ENCODE data around the gene TMEM151A.
"Not testable (repeated sequence)": the region's sequence is repeated elsewhere in the genome, so short reads cannot be mapped to it uniquely, and the experiment has no call there.

The TMEM151A gene

GRCh38 chr11:66317322-66317722, 25.6 kb downstream of the TMEM151A start:
- no peak for DNase-seq
- Histone ChIP-seq H3K4me3 (ENCODE audit: low read depth, low read length) (no peak overlapping the region), H3K14ac (ENCODE audit: low read length) (peak overlapping the region; percentile 82), H4K8ac (ENCODE audit: low read depth, low read length) (peak overlapping the region; percentile 40), H3K79me2 (ENCODE audit: control insufficient read depth, insufficient read depth, low read length, poor library complexity) (no peaks in the 10 kb centered on the region), H3K4me2 (ENCODE audit: low read length) (peak overlapping the region; percentile 11), H3K4ac (ENCODE audit: low read depth, low read length) (peak overlapping the region; percentile 42), H2BK120ac (ENCODE audit: insufficient read depth, low read length, poor library complexity) (peak overlapping the region; percentile 80), H3K9ac (ENCODE audit: low read length) (no peak overlapping the region), H3K23ac (ENCODE audit: low read length) (no peak overlapping the region), H2AK5ac (ENCODE audit: low read length) (peak overlapping the region; percentile 91), H3K27me3 (ENCODE audit: insufficient read depth, low read length) (no peaks in the 10 kb centered on the region), H2BK5ac (ENCODE audit: low read depth, low read length, poor library complexity) (peak overlapping the region; percentile 15), H2BK12ac (ENCODE audit: low read length) (peak overlapping the region; percentile 83), H3K36me3 (ENCODE audit: control insufficient read depth in 1 of 2, insufficient read depth in 2 of 2, low read length in 2 of 2) (no peaks in the 10 kb centered on the region), H4K12ac (ENCODE audit: low read depth, low read length) (peak overlapping the region; percentile 27), H3K4me1 (ENCODE audit: control insufficient read depth in 1 of 2, insufficient read depth in 2 of 2, low read length in 2 of 2) (peaks cover 37 to 43% of the 10 kb centered on the region in 2 experiments), H3K27ac (ENCODE audit: low read depth, low read length) (peak overlapping the region; percentile 58), H3K9me3 (ENCODE audit: insufficient read depth, low read depth, low read length) (peaks cover 7% of the 10 kb centered on the region), H3K79me1 (ENCODE audit: low read length) (peaks cover 26% of the 10 kb centered on the region), H4K91ac (ENCODE audit: low read depth, low read length) (peak overlapping the region; percentile 78), H3K18ac (ENCODE audit: low read length) (peak overlapping the region; percentile 93), H2AFZ (ENCODE audit: insufficient read depth, low read length, poor library complexity) (peak overlapping the region; percentile 83)
- WGBS (ENCODE audit: extremely low coverage, insufficient coverage, insufficient read length), result no CpG with 5 or more reads among the region's 14 CpGs

DNA sequence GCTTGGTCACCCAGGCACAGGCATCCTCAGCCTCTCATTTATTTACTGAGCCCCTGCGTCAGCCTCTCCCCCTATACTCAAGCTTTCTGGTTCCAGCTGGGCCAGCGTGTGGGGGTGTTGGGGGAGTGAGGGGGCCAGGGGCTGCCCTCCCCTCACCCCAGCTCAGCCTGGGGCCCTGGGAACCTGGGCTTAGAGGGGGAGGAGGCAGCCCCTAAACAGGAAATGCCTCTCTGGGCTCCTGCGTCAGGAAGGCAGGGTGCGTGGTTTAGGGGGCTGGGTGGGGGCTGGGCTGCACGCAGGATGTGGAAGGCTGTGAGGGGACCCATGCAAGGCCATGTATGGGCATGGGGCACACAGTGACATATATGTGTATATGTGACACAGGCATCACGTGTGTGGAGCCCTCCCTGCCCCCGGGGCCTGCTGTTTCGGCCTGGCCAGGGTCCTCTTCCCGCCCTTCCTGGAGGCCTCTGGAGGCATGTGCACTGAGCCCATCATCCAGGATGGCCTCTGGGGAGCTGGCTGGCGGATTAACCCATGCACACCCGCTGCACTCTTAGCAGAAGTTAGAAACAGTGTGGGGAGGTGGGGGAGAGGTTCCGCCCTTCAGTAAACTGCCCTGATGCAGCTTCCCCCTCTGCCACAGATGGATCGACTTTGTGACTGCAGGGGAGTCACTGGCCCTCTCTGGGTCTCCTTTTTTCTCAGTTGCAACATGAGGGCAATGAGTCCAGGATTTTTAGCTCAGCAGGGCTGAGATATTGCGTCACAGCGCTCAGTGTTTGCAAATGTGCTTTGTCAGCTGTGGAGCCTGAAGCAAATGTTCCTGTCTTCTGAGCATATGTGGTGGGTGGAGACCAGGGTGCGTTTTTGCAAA, 26.3 kb downstream of the TMEM151A start:
- peak overlapping the region; percentile 27 for H4K12ac ChIP-seq (ENCODE audit: low read depth, low read length)
- H2AFZ ChIP-seq (ENCODE audit: insufficient read depth, low read length, poor library complexity), result peak overlapping the region; percentile 83
- H2AK5ac ChIP-seq (ENCODE audit: low read length), result peak overlapping the region; percentile 91
- H3K79me1 ChIP-seq (ENCODE audit: low read length), result peaks cover 26% of the 10 kb centered on the region
- peak overlapping the region; percentile 78 for H4K91ac ChIP-seq (ENCODE audit: low read depth, low read length)
- peak overlapping the region; percentile 80 for H2BK120ac ChIP-seq (ENCODE audit: insufficient read depth, low read length, poor library complexity)
- peaks cover 39 to 48% of the 10 kb centered on the region in 2 experiments for H3K4me1 ChIP-seq (ENCODE audit: control insufficient read depth in 1 of 2, insufficient read depth in 2 of 2, low read length in 2 of 2)
- WGBS (ENCODE audit: extremely low coverage, insufficient coverage, insufficient read length), result no CpG with 5 or more reads among the region's 16 CpGs
- peak overlapping the region; percentile 83 for H2BK12ac ChIP-seq (ENCODE audit: low read length)
- H3K27me3 ChIP-seq (ENCODE audit: insufficient read depth, low read length), result no peaks in the 10 kb centered on the region
- DNase-seq, result peak; percentile 9 to 50
- H3K4ac ChIP-seq (ENCODE audit: low read depth, low read length), result peak overlapping the region; percentile 42
- no peak overlapping the region for H3K23ac ChIP-seq (ENCODE audit: low read length)
- H3K18ac ChIP-seq (ENCODE audit: low read length), result peak overlapping the region; percentile 93
- H3K9ac ChIP-seq (ENCODE audit: low read length), result no peak overlapping the region
- peak overlapping the region; percentile 40 for H4K8ac ChIP-seq (ENCODE audit: low read depth, low read length)
- H3K14ac ChIP-seq (ENCODE audit: low read length), result peak overlapping the region; percentile 82
- H3K27ac ChIP-seq (ENCODE audit: low read depth, low read length), result peak overlapping the region; percentile 58
- H2BK5ac ChIP-seq (ENCODE audit: low read depth, low read length, poor library complexity), result peak overlapping the region; percentile 17
- H3K4me2 ChIP-seq (ENCODE audit: low read length), result peak overlapping the region; percentile 3
- peaks cover 7% of the 10 kb centered on the region for H3K9me3 ChIP-seq (ENCODE audit: insufficient read depth, low read depth, low read length)
- no peaks in the 10 kb centered on the region for H3K79me2 ChIP-seq (ENCODE audit: control insufficient read depth, insufficient read depth, low read length, poor library complexity)
- H3K36me3 ChIP-seq (ENCODE audit: control insufficient read depth in 1 of 2, insufficient read depth in 2 of 2, low read length in 2 of 2), result no peaks in the 10 kb centered on the region
- no peak overlapping the region for H3K4me3 ChIP-seq (ENCODE audit: low read depth, low read length)

DNA sequence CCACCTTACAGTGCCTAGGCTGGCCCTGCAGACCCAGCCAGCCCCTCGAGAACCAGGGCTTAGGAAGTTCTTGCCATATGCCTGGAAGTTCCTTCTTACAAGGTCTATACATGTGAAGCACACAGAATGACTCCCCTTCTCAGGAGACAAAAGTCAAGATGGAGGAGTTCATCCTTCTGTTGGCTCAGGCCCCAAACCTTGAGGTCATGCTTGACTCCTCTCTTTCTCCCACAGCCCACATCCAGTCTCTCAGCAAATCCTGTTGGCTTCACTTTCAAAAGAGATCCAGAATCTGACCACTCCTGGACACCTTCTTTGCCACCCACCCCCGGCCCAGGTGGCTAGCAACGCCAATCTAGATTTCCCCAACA, 26.9 kb downstream of the TMEM151A start:
- Histone ChIP-seq H4K12ac (ENCODE audit: low read depth, low read length) (no peak overlapping the region), H3K4me3 (ENCODE audit: low read depth, low read length) (no peak overlapping the region), H3K9me3 (ENCODE audit: insufficient read depth, low read depth, low read length) (peaks cover 7% of the 10 kb centered on the region), H2AFZ (ENCODE audit: insufficient read depth, low read length, poor library complexity) (no peak overlapping the region), H3K27me3 (ENCODE audit: insufficient read depth, low read length) (no peaks in the 10 kb centered on the region), H3K9ac (ENCODE audit: low read length) (no peak overlapping the region), H3K36me3 (ENCODE audit: control insufficient read depth in 1 of 2, insufficient read depth in 2 of 2, low read length in 2 of 2) (no peaks in the 10 kb centered on the region), H3K18ac (ENCODE audit: low read length) (no peak overlapping the region), H3K4me1 (ENCODE audit: control insufficient read depth in 1 of 2, insufficient read depth in 2 of 2, low read length in 2 of 2) (peaks cover 40 to 43% of the 10 kb centered on the region in 2 experiments), H4K91ac (ENCODE audit: low read depth, low read length) (peak overlapping the region; percentile 78), H2BK120ac (ENCODE audit: insufficient read depth, low read length, poor library complexity) (peak overlapping the region; percentile 35), H3K23ac (ENCODE audit: low read length) (no peak overlapping the region), H3K4ac (ENCODE audit: low read depth, low read length) (no peak overlapping the region), H2BK12ac (ENCODE audit: low read length) (peak overlapping the region; percentile 4), H4K8ac (ENCODE audit: low read depth, low read length) (no peak overlapping the region), H3K14ac (ENCODE audit: low read length) (no peak overlapping the region), H3K79me2 (ENCODE audit: control insufficient read depth, insufficient read depth, low read length, poor library complexity) (no peaks in the 10 kb centered on the region), H2BK5ac (ENCODE audit: low read depth, low read length, poor library complexity) (no peak overlapping the region), H3K4me2 (ENCODE audit: low read length) (no peak overlapping the region), H3K79me1 (ENCODE audit: low read length) (peaks cover 21% of the 10 kb centered on the region), H3K27ac (ENCODE audit: low read depth, low read length) (peak overlapping the region; percentile 58), H2AK5ac (ENCODE audit: low read length) (no peak overlapping the region)
- no CpG with 5 or more reads among the region's 3 CpGs for WGBS (ENCODE audit: extremely low coverage, insufficient coverage, insufficient read length)
- no peak for DNase-seq

GRCh38 chr11:66320289-66320688, 28.6 kb downstream of the TMEM151A start:
- Histone ChIP-seq H3K79me1 (ENCODE audit: low read length) (peaks cover 22% of the 10 kb centered on the region), H3K4me1 (ENCODE audit: control insufficient read depth in 1 of 2, insufficient read depth in 2 of 2, low read length in 2 of 2) (peaks cover 38 to 44% of the 10 kb centered on the region in 2 experiments)
- H3K36me3 ChIP-seq (ENCODE audit: control insufficient read depth in 1 of 2, insufficient read depth in 2 of 2, low read length in 2 of 2); H4K8ac ChIP-seq (ENCODE audit: low read depth, low read length); H4K12ac ChIP-seq (ENCODE audit: low read depth, low read length); H3K9me3 ChIP-seq (ENCODE audit: insufficient read depth, low read depth, low read length); H3K4me2 ChIP-seq (ENCODE audit: low read length); H3K27me3 ChIP-seq (ENCODE audit: insufficient read depth, low read length); H3K14ac ChIP-seq (ENCODE audit: low read length); H2BK5ac ChIP-seq (ENCODE audit: low read depth, low read length, poor library complexity); H3K18ac ChIP-seq (ENCODE audit: low read length); H3K4me3 ChIP-seq (ENCODE audit: low read depth, low read length); H2AFZ ChIP-seq (ENCODE audit: insufficient read depth, low read length, poor library complexity); H3K9ac ChIP-seq (ENCODE audit: low read length); H2BK120ac ChIP-seq (ENCODE audit: insufficient read depth, low read length, poor library complexity); H3K23ac ChIP-seq (ENCODE audit: low read length); DNase-seq; H2AK5ac ChIP-seq (ENCODE audit: low read length); H3K4ac ChIP-seq (ENCODE audit: low read depth, low read length); H3K79me2 ChIP-seq (ENCODE audit: control insufficient read depth, insufficient read depth, low read length, poor library complexity); H2BK12ac ChIP-seq (ENCODE audit: low read length); H4K91ac ChIP-seq (ENCODE audit: low read depth, low read length); H3K27ac ChIP-seq (ENCODE audit: low read depth, low read length): not testable (repeated sequence)
- no CpG with 5 or more reads among the region's 2 CpGs for WGBS (ENCODE audit: extremely low coverage, insufficient coverage, insufficient read length)

Data from trophoblast cell (in vitro differentiated cells and primary cell).